ENCODE results near the gene SLC35F6.

The SLC35F6 gene

GRCh38 chr2:26732446-26732845, 31.6 kb upstream of the SLC35F6 start:
- H3K4me1 ChIP-seq (ENCODE audit: control insufficient read depth, insufficient read depth, low read length), result peaks cover 3% of the 10 kb centered on the region
- no peak overlapping the region for H3K9ac ChIP-seq (ENCODE audit: low read length in 2 of 2)
- H3K27me3 ChIP-seq (ENCODE audit: control insufficient read depth in 1 of 2, insufficient read depth in 2 of 2, low read length in 2 of 2), result peaks cover 0 to 2% of the 10 kb centered on the region in 2 donors
- no peaks in the 10 kb centered on the region for H3K9me3 ChIP-seq (ENCODE audit: control insufficient read depth in 2 of 2, low read length in 2 of 2)
- no peak overlapping the region for H3K4me3 ChIP-seq (ENCODE audit: low read length in 2 of 2)
- no peaks in the 10 kb centered on the region for H3K36me3 ChIP-seq (ENCODE audit: control insufficient read depth in 2 of 2, insufficient read depth in 2 of 2, low read length in 2 of 2)
- H3K27ac ChIP-seq (ENCODE audit: low read length), result no peak overlapping the region

- H3K4me1 ChIP-seq (ENCODE audit: control insufficient read depth, insufficient read depth, low read length), result peaks cover 3% of the 10 kb centered on the region
- no peak overlapping the region for H3K27ac ChIP-seq (ENCODE audit: low read length)
These were observed 30.7 kb upstream of the SLC35F6 start for GRCh38 chr2:26733413-26733812.

GRCh38 chr2:26735097-26735496, 29.0 kb upstream of the SLC35F6 start:
- no peak overlapping the region for H3K9ac ChIP-seq (ENCODE audit: low read length in 2 of 2)
- H3K9me3 ChIP-seq (ENCODE audit: control insufficient read depth in 2 of 2, low read length in 2 of 2), result no peaks in the 10 kb centered on the region
- no peaks in the 10 kb centered on the region for H3K36me3 ChIP-seq (ENCODE audit: control insufficient read depth in 2 of 2, insufficient read depth in 2 of 2, low read length in 2 of 2)
- no peak overlapping the region for H3K27ac ChIP-seq (ENCODE audit: low read length)
- no peak overlapping the region for H3K4me3 ChIP-seq (ENCODE audit: low read length in 2 of 2)
- H3K4me1 ChIP-seq (ENCODE audit: control insufficient read depth, insufficient read depth, low read length), result peaks cover 3% of the 10 kb centered on the region
- H3K27me3 ChIP-seq (ENCODE audit: control insufficient read depth in 1 of 2, insufficient read depth in 2 of 2, low read length in 2 of 2), result peaks cover 0 to 2% of the 10 kb centered on the region in 2 donors

More at GRCh38 chr2:26733413-26733812, 30.7 kb upstream of the SLC35F6 start:
- Histone ChIP-seq H3K4me3 (ENCODE audit: low read length in 2 of 2) (no peak overlapping the region), H3K27me3 (ENCODE audit: control insufficient read depth in 1 of 2, insufficient read depth in 2 of 2, low read length in 2 of 2) (peaks cover 0 to 2% of the 10 kb centered on the region in 2 donors), H3K9ac (ENCODE audit: low read length in 2 of 2) (no peak overlapping the region), H3K9me3 (ENCODE audit: control insufficient read depth in 2 of 2, low read length in 2 of 2) (no peaks in the 10 kb centered on the region), H3K36me3 (ENCODE audit: control insufficient read depth in 2 of 2, insufficient read depth in 2 of 2, low read length in 2 of 2) (no peaks in the 10 kb centered on the region)

GRCh38 chr2:26735883-26736588, 28.0 kb upstream of the SLC35F6 start:
- Histone ChIP-seq H3K9me3 (ENCODE audit: control insufficient read depth in 2 of 2, low read length in 2 of 2) (no peaks in the 10 kb centered on the region), H3K4me3 (ENCODE audit: low read length in 2 of 2) (no peak overlapping the region), H3K9ac (ENCODE audit: low read length in 2 of 2) (no peak overlapping the region), H3K4me1 (ENCODE audit: control insufficient read depth, insufficient read depth, low read length) (peaks cover 3% of the 10 kb centered on the region), H3K36me3 (ENCODE audit: control insufficient read depth in 2 of 2, insufficient read depth in 2 of 2, low read length in 2 of 2) (no peaks in the 10 kb centered on the region), H3K27ac (ENCODE audit: low read length) (no peak overlapping the region), H3K27me3 (ENCODE audit: control insufficient read depth in 1 of 2, insufficient read depth in 2 of 2, low read length in 2 of 2) (peaks cover 0 to 2% of the 10 kb centered on the region in 2 donors)

- no peak overlapping the region for H3K9ac ChIP-seq (ENCODE audit: low read length in 2 of 2)
- H3K27ac ChIP-seq (ENCODE audit: low read length), result no peak overlapping the region
- peaks cover 3% of the 10 kb centered on the region for H3K4me1 ChIP-seq (ENCODE audit: control insufficient read depth, insufficient read depth, low read length)
- no peaks in the 10 kb centered on the region for H3K9me3 ChIP-seq (ENCODE audit: control insufficient read depth in 2 of 2, low read length in 2 of 2)
- no peaks in the 10 kb centered on the region for H3K36me3 ChIP-seq (ENCODE audit: control insufficient read depth in 2 of 2, insufficient read depth in 2 of 2, low read length in 2 of 2)
- H3K4me3 ChIP-seq (ENCODE audit: low read length in 2 of 2), result no peak overlapping the region
- peaks cover 0 to 2% of the 10 kb centered on the region in 2 donors for H3K27me3 ChIP-seq (ENCODE audit: control insufficient read depth in 1 of 2, insufficient read depth in 2 of 2, low read length in 2 of 2)
These were observed 26.9 kb upstream of the SLC35F6 start for GRCh38 chr2:26737221-26737620.

- H3K9ac ChIP-seq (ENCODE audit: low read length in 2 of 2), result no peak overlapping the region
These were observed 25.6 kb upstream of the SLC35F6 start for GRCh38 chr2:26738481-26738880.

GRCh38 chr2:26739514-26739913, 24.6 kb upstream of the SLC35F6 start:
- Histone ChIP-seq H3K27ac (ENCODE audit: low read length) (no peak overlapping the region), H3K9ac (ENCODE audit: low read length in 2 of 2) (no peak overlapping the region), H3K9me3 (ENCODE audit: control insufficient read depth in 2 of 2, low read length in 2 of 2) (no peaks in the 10 kb centered on the region), H3K4me3 (ENCODE audit: low read length in 2 of 2) (no peak overlapping the region), H3K27me3 (ENCODE audit: control insufficient read depth in 1 of 2, insufficient read depth in 2 of 2, low read length in 2 of 2) (peaks cover 0 to 2% of the 10 kb centered on the region in 2 donors), H3K36me3 (ENCODE audit: control insufficient read depth in 2 of 2, insufficient read depth in 2 of 2, low read length in 2 of 2) (no peaks in the 10 kb centered on the region), H3K4me1 (ENCODE audit: control insufficient read depth, insufficient read depth, low read length) (peaks cover 3% of the 10 kb centered on the region)

More at GRCh38 chr2:26738481-26738880, 25.6 kb upstream of the SLC35F6 start:
- H3K4me1 ChIP-seq (ENCODE audit: control insufficient read depth, insufficient read depth, low read length), result peaks cover 3% of the 10 kb centered on the region
- H3K9me3 ChIP-seq (ENCODE audit: control insufficient read depth in 2 of 2, low read length in 2 of 2), result no peaks in the 10 kb centered on the region
- no peak overlapping the region for H3K27ac ChIP-seq (ENCODE audit: low read length)
- no peak overlapping the region for H3K4me3 ChIP-seq (ENCODE audit: low read length in 2 of 2)
- peaks cover 0 to 2% of the 10 kb centered on the region in 2 donors for H3K27me3 ChIP-seq (ENCODE audit: control insufficient read depth in 1 of 2, insufficient read depth in 2 of 2, low read length in 2 of 2)
- no peaks in the 10 kb centered on the region for H3K36me3 ChIP-seq (ENCODE audit: control insufficient read depth in 2 of 2, insufficient read depth in 2 of 2, low read length in 2 of 2)

GRCh38 chr2:26740346-26740745, 23.7 kb upstream of the SLC35F6 start:
- Histone ChIP-seq H3K4me3 (ENCODE audit: low read length in 2 of 2) (no peak overlapping the region), H3K4me1 (ENCODE audit: control insufficient read depth, insufficient read depth, low read length) (peaks cover 3% of the 10 kb centered on the region), H3K9me3 (ENCODE audit: control insufficient read depth in 2 of 2, low read length in 2 of 2) (no peaks in the 10 kb centered on the region), H3K9ac (ENCODE audit: low read length in 2 of 2) (no peak overlapping the region), H3K27me3 (ENCODE audit: control insufficient read depth in 1 of 2, insufficient read depth in 2 of 2, low read length in 2 of 2) (peaks cover 0 to 2% of the 10 kb centered on the region in 2 donors), H3K36me3 (ENCODE audit: control insufficient read depth in 2 of 2, insufficient read depth in 2 of 2, low read length in 2 of 2) (no peaks in the 10 kb centered on the region), H3K27ac (ENCODE audit: low read length) (no peak overlapping the region)

GRCh38 chr2:26740890-26741302, 23.2 kb upstream of the SLC35F6 start:
- Histone ChIP-seq H3K9ac (ENCODE audit: low read length in 2 of 2) (no peak overlapping the region), H3K9me3 (ENCODE audit: control insufficient read depth in 2 of 2, low read length in 2 of 2) (no peaks in the 10 kb centered on the region), H3K36me3 (ENCODE audit: control insufficient read depth in 2 of 2, insufficient read depth in 2 of 2, low read length in 2 of 2) (no peaks in the 10 kb centered on the region), H3K27me3 (ENCODE audit: control insufficient read depth in 1 of 2, insufficient read depth in 2 of 2, low read length in 2 of 2) (peaks cover 0 to 2% of the 10 kb centered on the region in 2 donors), H3K4me1 (ENCODE audit: control insufficient read depth, insufficient read depth, low read length) (peaks cover 3% of the 10 kb centered on the region), H3K4me3 (ENCODE audit: low read length in 2 of 2) (no peak overlapping the region), H3K27ac (ENCODE audit: low read length) (no peak overlapping the region)

- Histone ChIP-seq H3K27me3 (ENCODE audit: control insufficient read depth in 1 of 2, insufficient read depth in 2 of 2, low read length in 2 of 2) (peaks cover 0 to 2% of the 10 kb centered on the region in 2 donors), H3K4me1 (ENCODE audit: control insufficient read depth, insufficient read depth, low read length) (no peaks in the 10 kb centered on the region), H3K9ac (ENCODE audit: low read length in 2 of 2) (no peak overlapping the region), H3K4me3 (ENCODE audit: low read length in 2 of 2) (no peak overlapping the region), H3K36me3 (ENCODE audit: control insufficient read depth in 2 of 2, insufficient read depth in 2 of 2, low read length in 2 of 2) (no peaks in the 10 kb centered on the region), H3K27ac (ENCODE audit: low read length) (no peak overlapping the region), H3K9me3 (ENCODE audit: control insufficient read depth in 2 of 2, low read length in 2 of 2) (no peaks in the 10 kb centered on the region)
These were observed 21.9 kb upstream of the SLC35F6 start for GRCh38 chr2:26742048-26742770.

GRCh38 chr2:26743852-26744251, 20.2 kb upstream of the SLC35F6 start:
- Histone ChIP-seq H3K36me3 (ENCODE audit: control insufficient read depth in 2 of 2, insufficient read depth in 2 of 2, low read length in 2 of 2) (no peaks in the 10 kb centered on the region), H3K27me3 (ENCODE audit: control insufficient read depth in 1 of 2, insufficient read depth in 2 of 2, low read length in 2 of 2) (no peaks in the 10 kb centered on the region), H3K4me3 (ENCODE audit: low read length in 2 of 2) (no peak overlapping the region), H3K9me3 (ENCODE audit: control insufficient read depth in 2 of 2, low read length in 2 of 2) (no peaks in the 10 kb centered on the region), H3K4me1 (ENCODE audit: control insufficient read depth, insufficient read depth, low read length) (no peaks in the 10 kb centered on the region), H3K9ac (ENCODE audit: low read length in 2 of 2) (no peak overlapping the region), H3K27ac (ENCODE audit: low read length) (no peak overlapping the region)

All from stomach smooth muscle (tissue), 2 donors.